MM.1S (cell line): ENCODE measurements around the gene CHSY3.

Experiments
- DNase-seq: peaks from one replicate; pipeline ENCODE4 v3.0.0-alpha.2; 2015
- H2AFZ ChIP-seq: fragments of 300-600 bp; sonication (generic); 2 replicates; pipeline ENCODE4 v1.6.0; 2016; ENCODE audit warnings: antibody characterized with exemption, low read length
- H3F3A ChIP-seq: fragments of 300-600 bp; sonication (generic); 2 replicates; pipeline ENCODE4 v1.6.1; 2016; ENCODE audit warnings: mild to moderate bottlenecking, antibody characterized with exemption, low read length, moderate library complexity, mixed read lengths; ENCODE audit not compliant: insufficient read depth
- H3K27ac ChIP-seq: fragments of 300-600 bp; sonication (generic); 2 replicates; pipeline ENCODE4 v1.5.1; 2016; ENCODE audit warnings: mild to moderate bottlenecking, low read length
- H3K27me3 ChIP-seq: fragments of 300-600 bp; sonication (generic); replicated peaks from 2 replicates; pipeline ENCODE4 v1.6.0; 2016; ENCODE audit warnings: low read length; ENCODE audit not compliant: insufficient read depth
- H3K36me3 ChIP-seq: fragments of 300-600 bp; sonication (generic); replicated peaks from 2 replicates; pipeline ENCODE4 v1.6.1; 2016; ENCODE audit warnings: mild to moderate bottlenecking, low read length, mixed read lengths; ENCODE audit not compliant: insufficient read depth
- H3K4me1 ChIP-seq: fragments of 300-600 bp; sonication (generic); 2 replicates; pipeline ENCODE4 v1.6.1; 2016; ENCODE audit warnings: low read length, mixed read lengths
- H3K4me2 ChIP-seq: fragments of 300-600 bp; sonication (generic); 2 replicates; pipeline ENCODE4 v1.6.0; 2016; ENCODE audit warnings: low read depth, low read length
- H3K4me3 ChIP-seq: fragments of 300-600 bp; sonication (generic); 2 replicates; pipeline ENCODE4 v1.5.1; 2016; ENCODE audit warnings: low read length, mixed read lengths
- H3K79me2 ChIP-seq: fragments of 300-600 bp; sonication (generic); 2 replicates; pipeline ENCODE4 v1.6.1; 2016; ENCODE audit warnings: mixed run types, low read length, mixed read lengths
- H3K9ac ChIP-seq: fragments of 300-600 bp; sonication (generic); 2 replicates; pipeline ENCODE4 v1.6.1; 2016; ENCODE audit warnings: low read length, mixed read lengths
- H3K9me2 ChIP-seq: fragments of 300-600 bp; sonication (generic); replicated peaks from 2 replicates; pipeline ENCODE4 v1.6.1; 2016; ENCODE audit warnings: mild to moderate bottlenecking, low read length, mixed read lengths; ENCODE audit not compliant: insufficient read depth
- H3K9me3 ChIP-seq: fragments of 300-600 bp; sonication (generic); replicated peaks from 2 replicates; pipeline ENCODE4 v1.6.1; 2016; ENCODE audit warnings: mild to moderate bottlenecking, low read length, mixed read lengths; ENCODE audit not compliant: insufficient read depth
- H4K20me1 ChIP-seq: fragments of 300-600 bp; sonication (generic); 2 replicates; pipeline ENCODE4 v1.6.1; 2016; ENCODE audit warnings: mild to moderate bottlenecking, low read length, moderate library complexity, mixed read lengths; ENCODE audit not compliant: insufficient read depth
- CTCF ChIP-seq: fragments of 300-600 bp; sonication (generic); IDR thresholded peaks from 2 replicates; pipeline ENCODE4 v1.5.1; 2016; ENCODE audit warnings: antibody characterized with exemption, low read length, mixed read lengths
- EZH2 ChIP-seq: fragments of 300-600 bp; sonication (generic); optimal IDR thresholded peaks from 2 replicates; pipeline ENCODE3; 2017; ENCODE audit warnings: low read depth, mild to moderate bottlenecking, antibody characterized with exemption, low read length, mixed read lengths
- EZH2phosphoT487 ChIP-seq: fragments of 300-600 bp; sonication (generic); IDR thresholded peaks from 2 replicates; pipeline ENCODE4 v1.6.1; 2018; ENCODE audit warnings: antibody characterized with exemption, low read length

Gene CHSY3

GRCh38 chr5:130164966-130165365 is 260.7 kb downstream of the CHSY3 start:
- Histone ChIP-seq H2AFZ (no peak overlapping the region), H3K9ac (no peak overlapping the region), H4K20me1 (no peaks in the 10 kb centered on the region), H3K4me1 (no peaks in the 10 kb centered on the region), H3K9me3 (no peaks in the 10 kb centered on the region), H3K27ac (no peak overlapping the region), H3K4me2 (no peak overlapping the region), H3K4me3 (no peak overlapping the region), H3F3A (no peaks in the 10 kb centered on the region), H3K9me2 (no peaks in the 10 kb centered on the region), H3K27me3 (no peaks in the 10 kb centered on the region), H3K79me2 (no peaks in the 10 kb centered on the region), H3K36me3 (no peaks in the 10 kb centered on the region)
- TF ChIP-seq EZH2phosphoT487 (no peak), CTCF (no peak), EZH2 (no peak)
- no peak for DNase-seq

GRCh38 chr5:130166839-130167490 is 262.7 kb downstream of the CHSY3 start:
- no peak for TF ChIP-seq CTCF
- TF ChIP-seq EZH2phosphoT487, result no peak
- TF ChIP-seq EZH2, result no peak
- H4K20me1 ChIP-seq, result no peaks in the 10 kb centered on the region
- H3F3A ChIP-seq, result no peaks in the 10 kb centered on the region
- no peaks in the 10 kb centered on the region for H3K27me3 ChIP-seq
- no peaks in the 10 kb centered on the region for H3K79me2 ChIP-seq
- H3K4me2 ChIP-seq, result no peak overlapping the region
- no peaks in the 10 kb centered on the region for H3K9me2 ChIP-seq
- no peaks in the 10 kb centered on the region for H3K4me1 ChIP-seq
- no peak overlapping the region for H3K4me3 ChIP-seq
- no peak overlapping the region for H3K9ac ChIP-seq
- no peaks in the 10 kb centered on the region for H3K36me3 ChIP-seq
- H3K27ac ChIP-seq, result no peak overlapping the region
- no peak overlapping the region for H2AFZ ChIP-seq
- no peak for DNase-seq
- no peaks in the 10 kb centered on the region for H3K9me3 ChIP-seq

GRCh38 chr5:130168211-130168610 is 263.9 kb downstream of the CHSY3 start:
- H3K9me3 ChIP-seq, result no peaks in the 10 kb centered on the region; the same call in 1 of the 2 replicates
- no peak overlapping the region for H3K9ac ChIP-seq
- H3K79me2 ChIP-seq, result no peaks in the 10 kb centered on the region
- no peak overlapping the region for H3K4me3 ChIP-seq
- H3K9me2 ChIP-seq, result no peaks in the 10 kb centered on the region
- H2AFZ ChIP-seq, result no peak overlapping the region
- no peaks in the 10 kb centered on the region for H3F3A ChIP-seq
- no peaks in the 10 kb centered on the region for H3K4me1 ChIP-seq
- H3K36me3 ChIP-seq, result no peaks in the 10 kb centered on the region
- no peak overlapping the region for H3K4me2 ChIP-seq
- no peak for TF ChIP-seq CTCF
- TF ChIP-seq EZH2phosphoT487, result no peak
- no peak for TF ChIP-seq EZH2
- H4K20me1 ChIP-seq, result no peaks in the 10 kb centered on the region
- no peak overlapping the region for H3K27ac ChIP-seq
- no peak for DNase-seq
- no peaks in the 10 kb centered on the region for H3K27me3 ChIP-seq
